Gastroesophageal sphincter (tissue), 4 donors: ENCODE results near the gene AHDC1. TPM values are rescaled to one million over a fixed set of nuclear protein-coding genes. Genes with fewer than 3 reads are reported as not detected.

Experiments used
- ATAC-seq: fragments of 150-250 bp; one replicate; pipeline ENCODE4 v1.9.1; 2016; ENCODE audit warnings: mild to moderate bottlenecking, moderate library complexity
- H3K27ac ChIP-seq, 4 donors: fragments of 200-600 bp; sonication (generic) in 3 of 4; 1 replicate in 3 of 4; 2 replicates in 1 of 4; pipeline ENCODE4 v1.5.1; 2016 to 2019
- H3K27me3 ChIP-seq: fragments of 200-600 bp; sonication (generic); one replicate; pipeline ENCODE4 v1.5.1; 2019
- H3K36me3 ChIP-seq, 2 donors: fragments of 200-600 bp; sonication (generic); one replicate each; pipeline ENCODE4 v1.5.1; 2019; ENCODE audit warnings: control low read depth in 1 of 2
- H3K4me1 ChIP-seq, 3 donors: fragments of 200-600 bp; sonication (generic); 1 replicate in 2 of 3; 2 replicates in 1 of 3; pipeline ENCODE4 v1.5.1; 2016 to 2019; ENCODE audit warnings: control low read depth in 2 of 3
- H3K4me3 ChIP-seq, 2 donors: fragments of 200-600 bp; sonication (generic); one replicate each; pipeline ENCODE4 v1.5.1; 2019; ENCODE audit warnings: mild to moderate bottlenecking in 1 of 2, moderate library complexity in 1 of 2
- H3K9me3 ChIP-seq, 3 donors: fragments of 200-600 bp; sonication (generic); one replicate each; pipeline ENCODE4 v1.5.1; 2017 to 2019; ENCODE audit warnings: control low read depth in 2 of 3
- EP300 ChIP-seq: sonication (generic); formaldehyde crosslinking; IDR thresholded peaks from one replicate; pipeline ENCODE4 v1.6.1; 2017; ENCODE audit warnings: antibody characterized with exemption, mild to moderate bottlenecking
- POLR2A ChIP-seq, 2 donors: fragments of 450-650 bp; IDR thresholded peaks; one replicate each; pipeline ENCODE4 v1.6.1; 2017; ENCODE audit warnings: antibody characterized with exemption in 2 of 2, mild to moderate bottlenecking in 2 of 2, moderate library complexity in 1 of 2
- POLR2AphosphoS5 ChIP-seq: sonication (generic); formaldehyde crosslinking; IDR thresholded peaks from one replicate; pipeline ENCODE4 v1.6.1; 2017; ENCODE audit warnings: antibody characterized with exemption
- WGBS, 2 donors: methylation state at CpG; one replicate each; pipeline ENCODE4 v1.1.5; 2018; ENCODE audit warnings: low coverage in 1 of 2; 5-methylcytosine and 5-hydroxymethylcytosine counted together
- total RNA-seq, 4 donors: library from RNA; depleted of rRNA; stranded (reverse); fragments of >200 nt; gene quantifications; one replicate each; pipeline ENCODE4 v1.1.0, GENCODE V29; 2016
- TF ChIP-seq, protein P1 (sequence below), 4 experiments: fragments of 200-600 bp in 2 of 4; fragments of 450-650 bp in 2 of 4; sonication (generic) in 1 of 4; IDR thresholded peaks; one replicate each; pipeline ENCODE4 v1.5.1; 2017 to 2019; ENCODE audit warnings: antibody characterized with exemption in 4 of 4, mild to moderate bottlenecking in 2 of 4, moderate library complexity in 2 of 4

Gene AHDC1
- total RNA-seq, 4 donors from 2014 or later: 18.2 to 50.3 (median 27.7) TPM

DNA sequence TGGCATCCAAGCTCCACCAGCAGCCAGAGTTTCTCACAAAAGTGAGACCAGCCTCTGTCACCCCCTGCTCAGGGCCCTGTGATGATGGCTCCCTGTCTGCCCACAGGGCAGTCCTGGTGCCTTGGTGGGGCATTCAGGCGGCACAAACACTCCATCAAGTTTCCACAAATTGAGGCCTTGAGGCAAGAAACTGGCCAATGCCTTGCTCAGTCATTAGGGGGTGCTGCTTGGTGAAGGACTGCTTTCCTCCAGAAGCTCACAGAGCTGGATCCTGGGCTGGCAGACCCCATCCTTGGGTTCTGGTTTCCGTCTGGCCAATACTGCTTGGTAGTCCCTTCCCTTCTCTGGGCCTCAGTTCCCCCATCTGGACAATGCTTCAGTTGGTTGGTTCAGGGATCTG, 12.5 kb upstream of the AHDC1 start:
- Histone ChIP-seq H3K4me3 (no peak overlapping the region), H3K4me1 (peaks cover 0 to 7% (median 0%) of the 10 kb centered on the region in 3 donors), H3K27me3 (peaks cover 16% of the 10 kb centered on the region), H3K36me3 (no peaks in the 10 kb centered on the region), H3K9me3 (no peaks in the 10 kb centered on the region), H3K27ac (no peak overlapping the region)
- WGBS, 2 donors: 100% methylated on average over 1 of the region's 2 CpGs; no CpG with 5 or more reads in 1 of the 2 donors
- TF ChIP-seq, protein P1, sequence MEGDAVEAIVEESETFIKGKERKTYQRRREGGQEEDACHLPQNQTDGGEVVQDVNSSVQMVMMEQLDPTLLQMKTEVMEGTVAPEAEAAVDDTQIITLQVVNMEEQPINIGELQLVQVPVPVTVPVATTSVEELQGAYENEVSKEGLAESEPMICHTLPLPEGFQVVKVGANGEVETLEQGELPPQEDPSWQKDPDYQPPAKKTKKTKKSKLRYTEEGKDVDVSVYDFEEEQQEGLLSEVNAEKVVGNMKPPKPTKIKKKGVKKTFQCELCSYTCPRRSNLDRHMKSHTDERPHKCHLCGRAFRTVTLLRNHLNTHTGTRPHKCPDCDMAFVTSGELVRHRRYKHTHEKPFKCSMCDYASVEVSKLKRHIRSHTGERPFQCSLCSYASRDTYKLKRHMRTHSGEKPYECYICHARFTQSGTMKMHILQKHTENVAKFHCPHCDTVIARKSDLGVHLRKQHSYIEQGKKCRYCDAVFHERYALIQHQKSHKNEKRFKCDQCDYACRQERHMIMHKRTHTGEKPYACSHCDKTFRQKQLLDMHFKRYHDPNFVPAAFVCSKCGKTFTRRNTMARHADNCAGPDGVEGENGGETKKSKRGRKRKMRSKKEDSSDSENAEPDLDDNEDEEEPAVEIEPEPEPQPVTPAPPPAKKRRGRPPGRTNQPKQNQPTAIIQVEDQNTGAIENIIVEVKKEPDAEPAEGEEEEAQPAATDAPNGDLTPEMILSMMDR (IDR thresholded peaks at IDR 0.05): no peak
- TF ChIP-seq POLR2AphosphoS5 (no peak), EP300 (no peak), POLR2A (IDR thresholded peaks at IDR 0.05) (no peak)
- ATAC-seq: no peak

DNA sequence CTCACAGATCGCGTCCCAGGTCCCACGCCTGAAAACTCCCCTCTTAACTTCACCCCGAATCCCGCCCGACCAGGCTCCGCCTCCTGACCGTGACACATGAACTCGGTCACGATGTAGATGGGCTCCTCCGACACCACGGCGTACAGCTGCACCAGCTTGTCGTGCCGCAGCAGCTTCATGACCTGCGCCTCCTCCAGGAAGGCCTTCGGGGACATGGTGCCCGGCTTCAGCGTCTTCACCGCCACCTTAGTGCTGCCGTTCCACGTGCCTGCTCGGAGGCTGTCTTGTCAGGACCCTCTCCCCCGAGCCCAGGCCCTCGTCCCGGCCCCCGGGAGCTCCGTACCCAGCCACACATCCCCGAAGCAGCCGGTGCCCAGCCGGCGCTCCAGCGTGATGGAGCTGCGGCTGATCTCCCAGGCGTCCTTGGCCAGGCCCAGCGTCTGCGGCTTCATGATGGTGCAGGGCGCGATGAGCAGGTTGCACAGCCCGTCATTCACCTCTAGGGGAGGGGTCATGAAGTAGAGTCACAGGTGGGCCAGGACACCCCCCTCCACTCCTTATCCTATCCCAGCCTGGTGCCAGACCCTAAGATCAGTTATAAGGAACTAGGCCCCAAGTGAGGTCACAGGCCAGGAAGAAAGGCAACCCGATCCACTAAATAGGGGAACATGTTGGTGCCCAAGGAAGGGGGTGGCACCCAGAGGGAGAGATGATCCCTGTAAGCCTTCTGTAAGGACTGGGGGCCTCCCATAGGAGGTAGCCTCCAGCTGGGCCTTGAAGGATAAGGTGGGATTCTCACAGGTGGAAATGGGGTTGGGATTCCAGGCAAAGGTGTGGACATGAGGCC, 11.6 kb upstream of the AHDC1 start:
- TF ChIP-seq POLR2AphosphoS5: no peak
- TF ChIP-seq EP300: no peak
- TF ChIP-seq, protein P1 (IDR thresholded peaks at IDR 0.05): no peak
- TF ChIP-seq POLR2A (IDR thresholded peaks at IDR 0.05): no peak

DNA sequence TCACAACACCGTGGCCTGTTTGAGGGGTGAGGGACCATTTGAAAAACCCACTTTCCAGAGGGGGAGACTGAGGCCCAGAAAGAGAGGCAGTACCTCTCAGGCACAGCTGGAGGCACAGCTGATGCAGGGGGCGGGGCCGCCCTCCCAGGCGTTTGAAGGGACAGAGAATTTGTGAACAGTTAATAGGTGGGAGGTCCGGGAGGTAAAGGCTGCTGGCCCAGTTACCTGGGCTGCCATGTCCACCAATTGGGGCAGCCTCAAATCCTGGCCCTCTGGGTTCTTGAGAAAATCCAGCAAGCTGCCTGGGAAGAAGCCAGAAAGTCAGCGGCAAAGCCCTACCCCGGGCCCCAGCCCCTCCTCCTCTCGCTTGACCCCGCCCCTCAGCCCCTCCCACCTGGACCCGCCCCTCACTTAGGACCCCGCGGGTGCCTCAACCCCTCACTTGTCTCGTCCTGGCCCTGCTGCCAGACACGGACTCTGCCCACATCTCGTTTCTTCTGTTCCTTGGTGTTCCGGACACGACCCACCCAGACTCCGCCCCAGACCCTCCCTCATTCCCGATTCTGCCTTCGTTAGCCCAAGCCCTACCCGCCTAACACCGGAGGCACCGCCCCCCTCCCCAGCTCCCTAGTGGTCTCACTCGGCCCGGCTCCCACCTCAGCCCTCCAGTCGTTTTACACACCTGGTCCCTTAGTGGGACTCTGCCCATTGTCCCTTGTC, 10.8 kb upstream of the AHDC1 start:
- ATAC-seq: no peak

More for the DNA sequence above, 11.6 kb upstream of the AHDC1 start:
- Histone ChIP-seq H3K27me3 (peaks cover 16% of the 10 kb centered on the region), H3K4me3 (no peak overlapping the region), H3K36me3 (no peaks in the 10 kb centered on the region), H3K4me1 (peaks cover 0 to 7% (median 0%) of the 10 kb centered on the region in 3 donors), H3K9me3 (no peaks in the 10 kb centered on the region), H3K27ac (no peak overlapping the region)
- ATAC-seq: no peak
- WGBS, 2 donors: 53 to 60% methylated on average over 4 to 5 of the region's 41 CpGs

DNA sequence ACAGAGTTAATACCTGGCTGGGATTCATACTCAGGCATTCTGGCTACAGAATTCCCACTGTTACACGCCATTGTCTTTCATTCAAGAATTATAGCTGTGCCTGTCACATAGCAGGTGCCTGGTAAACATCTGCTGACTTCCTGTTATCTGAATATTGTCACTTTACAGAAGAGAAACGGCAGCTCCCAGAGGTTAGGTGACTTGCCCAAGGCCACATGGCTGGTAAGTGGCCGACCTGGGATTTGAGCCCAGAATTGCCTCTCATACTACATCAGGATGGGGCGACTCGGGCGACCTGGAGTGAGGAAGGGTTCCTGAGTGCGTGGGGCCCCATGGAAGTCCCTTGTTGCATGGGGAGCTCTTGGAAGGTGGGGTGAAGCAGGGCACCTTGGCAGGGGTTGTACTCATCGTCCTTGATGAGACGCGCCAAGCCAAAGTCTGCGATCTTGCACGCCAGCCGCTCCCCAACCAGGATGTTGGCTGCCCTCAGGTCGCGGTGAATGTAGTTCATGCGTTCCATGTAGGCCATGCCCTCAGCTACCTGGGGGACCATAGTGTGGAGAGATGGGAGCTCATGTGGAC, 10.2 kb upstream of the AHDC1 start:
- Histone ChIP-seq H3K27ac (no peak overlapping the region), H3K9me3 (no peaks in the 10 kb centered on the region), H3K4me3 (no peak overlapping the region), H3K4me1 (peaks cover 0 to 9% (median 0%) of the 10 kb centered on the region in 3 donors), H3K36me3 (no peaks in the 10 kb centered on the region), H3K27me3 (peaks cover 16% of the 10 kb centered on the region)
- no peak for ATAC-seq
- TF ChIP-seq EP300: no peak
- TF ChIP-seq POLR2AphosphoS5: no peak
- TF ChIP-seq POLR2A (IDR thresholded peaks at IDR 0.05): no peak
- TF ChIP-seq, protein P1 (IDR thresholded peaks at IDR 0.05): no peak
- WGBS, 2 donors: 59 to 81% methylated on average over 4 of the region's 16 CpGs

More for the DNA sequence above, 10.8 kb upstream of the AHDC1 start:
- Histone ChIP-seq H3K9me3 (no peaks in the 10 kb centered on the region), H3K36me3 (no peaks in the 10 kb centered on the region), H3K4me1 (peaks cover 0 to 7% (median 0%) of the 10 kb centered on the region in 3 donors), H3K27ac (no peak overlapping the region), H3K4me3 (no peak overlapping the region), H3K27me3 (peaks cover 16% of the 10 kb centered on the region)
- TF ChIP-seq, protein P1 (IDR thresholded peaks at IDR 0.05): no peak
- no peak for TF ChIP-seq EP300
- no peak for TF ChIP-seq POLR2AphosphoS5
- TF ChIP-seq POLR2A (IDR thresholded peaks at IDR 0.05): no peak
- 54% methylated on average over 7 of the region's 26 CpGs; no CpG with 5 or more reads in 1 of the 2 donors for WGBS, 2 donors
